ENCODE data around the gene CEP78.

GRCh38 chr9:78221425-78221824 lies 14.4 kb upstream of the CEP78 start:
- TF ChIP-seq ZNF174 (tag by site-specific recombination; IDR thresholded peaks at IDR 0.05), result no peak
- TF ChIP-seq ZNF214 (tag by site-specific recombination; IDR thresholded peaks at IDR 0.05; ENCODE audit: borderline replicate concordance), result no peak
- no peak for TF ChIP-seq ELK4 (IDR thresholded peaks at IDR 0.05; ENCODE audit: borderline replicate concordance, low read depth, low read length)
- TF ChIP-seq PRDM10 (tag by site-specific recombination; IDR thresholded peaks at IDR 0.05), result no peak
- no peak for TF ChIP-seq CTCF (tag by site-specific recombination; IDR thresholded peaks at IDR 0.05)

Measured in HEK293 (cell line).